BLaER1 (cell line): ENCODE results near the gene RBM38.

Experiments used
- H3K27ac ChIP-seq: shearing (Covaris generic); formaldehyde crosslinking; 2 replicates; pipeline ENCODE4 v1.8.1; 2022
- H3K27me3 ChIP-seq: shearing (Covaris generic); formaldehyde crosslinking; 2 replicates; pipeline ENCODE4 v1.8.1; 2022
- H3K36me3 ChIP-seq: shearing (Covaris generic); formaldehyde crosslinking; 2 replicates; pipeline ENCODE4 v1.8.1; 2022
- H3K4me1 ChIP-seq: shearing (Covaris generic); formaldehyde crosslinking; 2 replicates; pipeline ENCODE4 v1.8.1; 2022
- H3K4me2 ChIP-seq: shearing (Covaris generic); formaldehyde crosslinking; 2 replicates; pipeline ENCODE4 v1.8.1; 2022
- H3K4me3 ChIP-seq: shearing (Covaris generic); formaldehyde crosslinking; 2 replicates; pipeline ENCODE4 v1.8.1; 2022
- H3K9ac ChIP-seq: shearing (Covaris generic); formaldehyde crosslinking; 2 replicates; pipeline ENCODE4 v1.8.1; 2022
- H3K9me3 ChIP-seq: shearing (Covaris generic); formaldehyde crosslinking; 2 replicates; pipeline ENCODE4 v1.8.1; 2022
- H4K20me1 ChIP-seq: shearing (Covaris generic); formaldehyde crosslinking; 2 replicates; pipeline ENCODE4 v1.8.1; 2022
- Cebpa-rat ChIP-seq: shearing (Covaris generic); IDR thresholded peaks from 2 replicates; pipeline ENCODE4 v1.8.1; 2022

RBM38 gene

GRCh38 chr20:57445298-57445697 lies 54.1 kb downstream of the RBM38 start:
- Histone ChIP-seq H3K27ac (no peak overlapping the region), H4K20me1 (no peaks in the 10 kb centered on the region), H3K9me3 (no peaks in the 10 kb centered on the region), H3K4me1 (peaks cover 42% of the 10 kb centered on the region), H3K4me3 (no peak overlapping the region), H3K4me2 (no peak overlapping the region), H3K9ac (no peak overlapping the region), H3K27me3 (no peaks in the 10 kb centered on the region), H3K36me3 (no peaks in the 10 kb centered on the region)
- no peak for TF ChIP-seq Cebpa-rat

GRCh38 chr20:57445774-57446173 lies 54.6 kb downstream of the RBM38 start:
- Histone ChIP-seq H4K20me1 (no peaks in the 10 kb centered on the region), H3K9ac (no peak overlapping the region), H3K4me2 (no peak overlapping the region), H3K4me1 (peaks cover 42% of the 10 kb centered on the region), H3K9me3 (no peaks in the 10 kb centered on the region), H3K36me3 (no peaks in the 10 kb centered on the region), H3K27ac (no peak overlapping the region), H3K27me3 (no peaks in the 10 kb centered on the region), H3K4me3 (no peak overlapping the region)
- TF ChIP-seq Cebpa-rat, result no peak

- Histone ChIP-seq H3K4me3 (no peak overlapping the region), H4K20me1 (no peaks in the 10 kb centered on the region), H3K9ac (no peak overlapping the region), H3K4me1 (peaks cover 59% of the 10 kb centered on the region), H3K36me3 (no peaks in the 10 kb centered on the region), H3K27me3 (no peaks in the 10 kb centered on the region), H3K9me3 (no peaks in the 10 kb centered on the region), H3K27ac (peak overlapping the region; percentile 88), H3K4me2 (peak overlapping the region; percentile 84; the same call in 1 of the 2 replicates)
- no peak for TF ChIP-seq Cebpa-rat
These were observed 57.7 kb downstream of the RBM38 start for GRCh38 chr20:57448764-57449354.

- Histone ChIP-seq H3K4me3 (no peak overlapping the region; the same call in 1 of the 2 replicates), H3K4me1 (peaks cover 67% of the 10 kb centered on the region), H3K4me2 (peak overlapping the region; percentile 84), H3K9ac (peak overlapping the region; percentile 59), H3K27me3 (no peaks in the 10 kb centered on the region), H3K36me3 (no peaks in the 10 kb centered on the region), H4K20me1 (no peaks in the 10 kb centered on the region), H3K9me3 (no peaks in the 10 kb centered on the region), H3K27ac (peak overlapping the region; percentile 88)
- no peak for TF ChIP-seq Cebpa-rat
These were observed 58.5 kb downstream of the RBM38 start for GRCh38 chr20:57449398-57450354.

GRCh38 chr20:57450419-57450818 lies 59.2 kb downstream of the RBM38 start:
- no peaks in the 10 kb centered on the region for H3K27me3 ChIP-seq
- no peaks in the 10 kb centered on the region for H4K20me1 ChIP-seq
- H3K9me3 ChIP-seq, result no peaks in the 10 kb centered on the region
- peak overlapping the region; percentile 64 for H3K9ac ChIP-seq
- H3K4me1 ChIP-seq, result peaks cover 69% of the 10 kb centered on the region
- peak overlapping the region; percentile 88 for H3K27ac ChIP-seq
- no peaks in the 10 kb centered on the region for H3K36me3 ChIP-seq
- peak overlapping the region; percentile 84 for H3K4me2 ChIP-seq
- no peak for TF ChIP-seq Cebpa-rat
- peak overlapping the region; percentile 29 for H3K4me3 ChIP-seq

GRCh38 chr20:57450931-57451330 lies 59.7 kb downstream of the RBM38 start:
- Histone ChIP-seq H3K4me2 (peak overlapping the region; percentile 84), H3K4me3 (peak overlapping the region; percentile 29), H4K20me1 (no peaks in the 10 kb centered on the region), H3K27ac (peak overlapping the region; percentile 88), H3K9me3 (no peaks in the 10 kb centered on the region), H3K36me3 (no peaks in the 10 kb centered on the region), H3K9ac (peak overlapping the region; percentile 64), H3K4me1 (peaks cover 68% of the 10 kb centered on the region), H3K27me3 (no peaks in the 10 kb centered on the region)
- no peak for TF ChIP-seq Cebpa-rat

- no peak overlapping the region for H3K4me3 ChIP-seq
- H3K9ac ChIP-seq, result peak overlapping the region; percentile 64
- no peaks in the 10 kb centered on the region for H3K36me3 ChIP-seq
- H3K4me2 ChIP-seq, result peak overlapping the region; percentile 84
- peaks cover 68% of the 10 kb centered on the region for H3K4me1 ChIP-seq
- H3K27me3 ChIP-seq, result no peaks in the 10 kb centered on the region
- H4K20me1 ChIP-seq, result no peaks in the 10 kb centered on the region
- H3K27ac ChIP-seq, result peak overlapping the region; percentile 88
- TF ChIP-seq Cebpa-rat, result no peak
- no peaks in the 10 kb centered on the region for H3K9me3 ChIP-seq
These were observed 60.2 kb downstream of the RBM38 start for GRCh38 chr20:57451431-57451794.

GRCh38 chr20:57451795-57452661 lies 60.8 kb downstream of the RBM38 start:
- no peak overlapping the region for H3K4me3 ChIP-seq
- H3K9ac ChIP-seq, result peak overlapping the region; percentile 31; the same call in 1 of the 2 replicates
- peak overlapping the region; percentile 84 for H3K4me2 ChIP-seq
- H3K36me3 ChIP-seq, result no peaks in the 10 kb centered on the region
- H3K27me3 ChIP-seq, result no peaks in the 10 kb centered on the region
- H3K27ac ChIP-seq, result peak overlapping the region; percentile 88
- no peaks in the 10 kb centered on the region for H3K9me3 ChIP-seq
- H4K20me1 ChIP-seq, result no peaks in the 10 kb centered on the region
- H3K4me1 ChIP-seq, result peaks cover 68% of the 10 kb centered on the region
- TF ChIP-seq Cebpa-rat, result no peak

GRCh38 chr20:57455386-57455785 lies 64.2 kb downstream of the RBM38 start:
- no peak overlapping the region for H3K9ac ChIP-seq
- no peak overlapping the region for H3K4me3 ChIP-seq
- H3K36me3 ChIP-seq, result no peaks in the 10 kb centered on the region
- no peaks in the 10 kb centered on the region for H3K27me3 ChIP-seq
- no peaks in the 10 kb centered on the region for H4K20me1 ChIP-seq
- H3K4me2 ChIP-seq, result peak overlapping the region; percentile 25
- no peaks in the 10 kb centered on the region for H3K9me3 ChIP-seq
- no peak for TF ChIP-seq Cebpa-rat
- peaks cover 63% of the 10 kb centered on the region for H3K4me1 ChIP-seq
- H3K27ac ChIP-seq, result no peak overlapping the region
